PC-9 (cell line): ENCODE measurements around the gene FOXP2.

Experiments used
- EZH2 ChIP-seq: fragments of 200-600 bp; sonication (generic); IDR thresholded peaks from 2 replicates; pipeline ENCODE4 v1.8.0; 2017; ENCODE audit warnings: antibody characterized with exemption, low read depth
- TF ChIP-seq, protein P1 (sequence below): fragments of 200-600 bp; sonication (generic); conservative IDR thresholded peaks from 2 replicates; pipeline ENCODE4 v1.6.1; 2017; ENCODE audit warnings: mixed run types, antibody characterized with exemption, mild to moderate bottlenecking, moderate library complexity

DNA sequence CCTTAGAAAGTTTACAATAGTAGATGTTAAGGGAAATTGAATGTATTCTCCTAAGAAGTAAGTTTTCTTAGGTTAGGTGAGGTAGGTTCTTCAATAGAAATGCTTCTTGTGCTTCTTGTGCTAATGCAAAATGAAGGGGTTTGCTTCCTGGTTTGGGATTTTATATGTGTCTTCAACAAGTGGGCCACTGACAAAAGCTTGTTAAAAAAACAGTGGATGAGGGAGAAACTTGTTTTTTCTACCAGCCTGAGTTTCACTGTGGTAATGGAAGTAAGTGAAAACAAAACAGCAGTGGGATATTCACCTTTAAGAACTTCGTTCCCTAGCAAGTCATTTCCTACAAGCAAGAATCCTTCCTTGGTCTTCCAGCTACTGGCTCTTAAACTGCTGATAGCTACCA is 107.5 kb downstream of the FOXP2 start:
- no peak for TF ChIP-seq EZH2
- TF ChIP-seq, protein P1, sequence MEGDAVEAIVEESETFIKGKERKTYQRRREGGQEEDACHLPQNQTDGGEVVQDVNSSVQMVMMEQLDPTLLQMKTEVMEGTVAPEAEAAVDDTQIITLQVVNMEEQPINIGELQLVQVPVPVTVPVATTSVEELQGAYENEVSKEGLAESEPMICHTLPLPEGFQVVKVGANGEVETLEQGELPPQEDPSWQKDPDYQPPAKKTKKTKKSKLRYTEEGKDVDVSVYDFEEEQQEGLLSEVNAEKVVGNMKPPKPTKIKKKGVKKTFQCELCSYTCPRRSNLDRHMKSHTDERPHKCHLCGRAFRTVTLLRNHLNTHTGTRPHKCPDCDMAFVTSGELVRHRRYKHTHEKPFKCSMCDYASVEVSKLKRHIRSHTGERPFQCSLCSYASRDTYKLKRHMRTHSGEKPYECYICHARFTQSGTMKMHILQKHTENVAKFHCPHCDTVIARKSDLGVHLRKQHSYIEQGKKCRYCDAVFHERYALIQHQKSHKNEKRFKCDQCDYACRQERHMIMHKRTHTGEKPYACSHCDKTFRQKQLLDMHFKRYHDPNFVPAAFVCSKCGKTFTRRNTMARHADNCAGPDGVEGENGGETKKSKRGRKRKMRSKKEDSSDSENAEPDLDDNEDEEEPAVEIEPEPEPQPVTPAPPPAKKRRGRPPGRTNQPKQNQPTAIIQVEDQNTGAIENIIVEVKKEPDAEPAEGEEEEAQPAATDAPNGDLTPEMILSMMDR = no peak
